GM19452 (cell line): ENCODE data around the gene SPDYE11.
"Not testable (repeated sequence)": the region's sequence is repeated elsewhere in the genome, so short reads cannot be mapped to it uniquely, and the experiment has no call there.

ENCODE experiments used
- ATAC-seq: cut with Tn5 transposase; IDR thresholded peaks from one replicate; pipeline ENCODE4 v1.9.1; 2021; ENCODE audit not compliant: unreplicated experiment

Gene SPDYE11, protein sequence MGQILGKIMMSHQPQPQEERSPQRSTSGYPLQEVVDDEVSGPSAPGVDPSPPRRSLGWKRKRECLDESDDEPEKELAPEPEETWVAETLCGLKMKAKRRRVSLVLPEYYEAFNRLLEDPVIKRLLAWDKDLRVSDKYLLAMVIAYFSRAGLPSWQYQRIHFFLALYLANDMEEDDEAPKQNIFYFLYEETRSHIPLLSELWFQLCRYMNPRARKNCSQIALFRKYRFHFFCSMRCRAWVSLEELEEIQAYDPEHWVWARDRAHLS

DNA sequence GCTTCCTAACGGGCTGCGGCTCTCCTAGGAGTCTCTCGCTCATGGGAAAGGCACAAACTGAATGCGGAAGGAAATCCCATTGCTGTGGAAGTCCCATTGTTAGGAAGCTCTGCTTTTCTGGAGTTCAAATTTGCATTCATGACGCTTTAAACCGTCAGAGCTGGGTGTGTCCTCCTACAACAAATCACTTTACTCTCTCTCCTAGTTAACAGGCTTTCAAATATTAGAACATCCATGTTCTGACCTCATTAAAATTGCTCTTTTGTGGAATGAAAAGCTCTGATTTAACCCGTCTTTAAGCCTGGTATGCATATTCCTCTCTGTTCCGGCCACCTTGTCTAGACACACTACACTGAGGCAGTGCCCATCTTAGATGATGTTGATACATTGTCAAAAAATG is at the start of gene SPDYE11:
Gene SPDYE11, minus strand, starts transcription at position 101 of the 400 bp plus-strand sequence. CDS start 1,800 bp downstream, outside the sequence.
- not testable (repeated sequence) for ATAC-seq

DNA sequence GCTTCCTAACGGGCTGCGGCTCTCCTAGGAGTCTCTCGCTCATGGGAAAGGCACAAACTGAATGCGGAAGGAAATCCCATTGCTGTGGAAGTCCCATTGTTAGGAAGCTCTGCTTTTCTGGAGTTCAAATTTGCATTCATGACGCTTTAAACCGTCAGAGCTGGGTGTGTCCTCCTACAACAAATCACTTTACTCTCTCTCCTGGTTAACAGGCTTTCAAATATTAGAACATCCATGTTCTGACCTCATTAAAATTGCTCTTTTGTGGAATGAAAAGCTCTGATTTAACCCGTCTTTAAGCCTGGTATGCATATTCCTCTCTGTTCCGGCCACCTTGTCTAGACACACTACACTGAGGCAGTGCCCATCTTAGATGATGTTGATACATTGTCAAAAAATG is 28.2 kb upstream of the SPDYE11 start, which contains the start of gene SPDYE9:
Gene SPDYE9, minus strand, starts transcription at position 101 of the 400 bp plus-strand sequence. CDS start 1,800 bp downstream, outside the sequence.
- ATAC-seq = not testable (repeated sequence)

DNA sequence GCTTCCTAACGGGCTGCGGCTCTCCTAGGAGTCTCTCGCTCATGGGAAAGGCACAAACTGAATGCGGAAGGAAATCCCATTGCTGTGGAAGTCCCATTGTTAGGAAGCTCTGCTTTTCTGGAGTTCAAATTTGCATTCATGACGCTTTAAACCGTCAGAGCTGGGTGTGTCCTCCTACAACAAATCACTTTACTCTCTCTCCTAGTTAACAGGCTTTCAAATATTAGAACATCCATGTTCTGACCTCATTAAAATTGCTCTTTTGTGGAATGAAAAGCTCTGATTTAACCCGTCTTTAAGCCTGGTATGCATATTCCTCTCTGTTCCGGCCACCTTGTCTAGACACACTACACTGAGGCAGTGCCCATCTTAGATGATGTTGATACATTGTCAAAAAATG is 28.0 kb downstream of the SPDYE11 start, which contains the start of gene SPDYE8:
Gene SPDYE8, minus strand, starts transcription at position 101 of the 400 bp plus-strand sequence. CDS start 1,800 bp downstream, outside the sequence.
- ATAC-seq = not testable (repeated sequence)

DNA sequence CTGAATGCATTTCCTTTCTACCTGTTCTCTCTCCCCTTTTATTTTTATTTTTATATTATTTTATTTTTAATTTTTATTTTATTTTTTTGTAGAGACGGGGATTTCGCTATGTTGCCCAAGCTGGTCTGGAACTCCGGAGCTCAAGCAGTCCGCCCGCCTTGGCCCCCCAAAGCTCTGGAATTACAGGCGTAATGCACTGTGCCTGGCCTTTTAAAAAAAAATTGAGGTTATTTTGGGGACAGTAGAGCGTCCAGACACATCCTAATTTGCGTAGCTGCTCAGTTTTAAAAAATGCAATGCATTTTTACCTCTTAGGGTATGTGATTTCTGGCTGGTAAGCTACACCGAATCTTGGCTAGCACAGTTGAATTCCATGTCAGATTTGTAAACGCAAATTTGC is 51.2 kb downstream of the SPDYE11 start:
- ATAC-seq = not testable (repeated sequence)

DNA sequence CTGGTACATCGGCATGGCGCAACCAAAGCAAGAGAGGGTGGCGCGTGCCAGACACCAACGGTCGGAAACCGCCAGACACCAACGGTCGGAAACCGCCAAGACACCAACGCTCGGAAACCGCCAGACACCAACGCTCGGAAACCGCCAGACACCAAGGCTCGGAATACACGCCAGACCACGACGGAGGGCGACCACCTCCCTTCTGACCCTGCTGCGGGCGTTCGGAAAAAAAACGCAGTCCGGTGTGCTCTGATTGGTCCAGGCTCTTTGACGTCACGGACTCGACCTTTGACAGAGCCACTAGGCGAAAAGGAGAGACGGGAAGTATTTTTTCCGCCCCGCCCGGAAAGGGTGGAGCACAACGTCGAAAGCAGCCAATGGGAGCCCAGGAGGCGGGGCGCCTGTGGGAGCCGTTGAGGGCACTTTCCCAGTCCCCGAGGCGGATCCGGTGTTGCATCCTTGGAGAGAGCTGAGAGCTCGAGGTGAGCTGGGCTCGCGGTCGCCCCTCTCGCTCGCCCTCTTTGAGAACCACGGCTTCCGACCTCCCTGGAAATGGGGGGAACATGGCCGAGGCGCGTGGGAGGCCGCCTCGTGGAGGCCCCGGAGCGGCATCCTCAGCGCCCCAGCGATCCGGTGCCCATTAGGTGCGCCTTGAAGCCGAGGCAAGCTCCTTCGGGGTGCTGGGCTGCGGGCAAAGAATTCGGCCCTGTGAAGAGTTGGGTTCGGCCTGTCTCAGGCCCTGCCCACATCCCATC is 51.8 kb downstream of the SPDYE11 start:
- peak; percentile 72 for ATAC-seq

DNA sequence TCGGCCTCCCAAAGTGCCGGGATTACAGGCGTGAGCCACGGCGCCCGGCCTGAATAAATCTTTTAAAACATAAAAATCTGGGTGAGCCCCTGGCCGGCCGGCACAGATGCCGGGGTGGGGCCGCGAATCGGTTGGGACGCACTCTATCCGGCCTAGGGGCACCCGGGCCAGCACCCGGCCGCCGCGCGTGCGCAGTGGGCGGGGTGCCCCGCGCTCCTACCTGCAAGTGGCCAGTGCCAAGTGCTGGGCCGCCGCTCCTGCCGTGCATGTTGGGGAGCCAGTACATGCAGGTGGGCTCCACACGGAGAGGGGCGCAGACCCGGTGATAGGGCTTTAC is 52.4 kb downstream of the SPDYE11 start:
- ATAC-seq = peak; percentile 82

DNA sequence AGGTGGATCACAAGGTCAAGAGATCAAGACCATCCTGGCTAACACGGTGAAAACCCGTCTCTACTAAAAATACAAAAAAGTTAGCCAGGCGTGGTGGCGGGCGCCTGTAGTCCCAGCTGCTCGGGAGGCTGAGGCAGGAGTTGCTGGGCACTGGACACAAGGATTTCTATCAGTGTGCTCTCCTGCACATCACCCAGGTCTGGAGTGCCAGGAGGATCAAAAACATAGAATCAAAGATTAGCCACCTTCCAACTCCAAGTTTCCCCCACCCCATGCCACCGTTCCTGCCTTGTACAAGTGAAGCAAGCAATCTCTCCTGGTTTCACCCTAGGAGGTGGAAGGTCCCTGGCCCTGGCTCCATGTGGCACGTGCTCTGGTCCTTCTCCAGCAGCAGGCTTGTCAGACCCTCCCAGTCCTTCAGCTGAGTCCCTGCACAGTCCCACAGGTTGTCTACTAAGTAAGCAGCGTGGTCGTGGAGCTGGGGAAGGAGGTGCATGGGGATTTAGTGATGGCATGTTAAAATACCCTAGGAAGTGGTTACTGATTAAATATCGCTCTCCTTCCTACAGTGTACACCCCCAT is 59.7 kb downstream of the SPDYE11 start:
- not testable (repeated sequence) for ATAC-seq
